ENCODE results near the gene VPS26C.

Gene VPS26C

DNA sequence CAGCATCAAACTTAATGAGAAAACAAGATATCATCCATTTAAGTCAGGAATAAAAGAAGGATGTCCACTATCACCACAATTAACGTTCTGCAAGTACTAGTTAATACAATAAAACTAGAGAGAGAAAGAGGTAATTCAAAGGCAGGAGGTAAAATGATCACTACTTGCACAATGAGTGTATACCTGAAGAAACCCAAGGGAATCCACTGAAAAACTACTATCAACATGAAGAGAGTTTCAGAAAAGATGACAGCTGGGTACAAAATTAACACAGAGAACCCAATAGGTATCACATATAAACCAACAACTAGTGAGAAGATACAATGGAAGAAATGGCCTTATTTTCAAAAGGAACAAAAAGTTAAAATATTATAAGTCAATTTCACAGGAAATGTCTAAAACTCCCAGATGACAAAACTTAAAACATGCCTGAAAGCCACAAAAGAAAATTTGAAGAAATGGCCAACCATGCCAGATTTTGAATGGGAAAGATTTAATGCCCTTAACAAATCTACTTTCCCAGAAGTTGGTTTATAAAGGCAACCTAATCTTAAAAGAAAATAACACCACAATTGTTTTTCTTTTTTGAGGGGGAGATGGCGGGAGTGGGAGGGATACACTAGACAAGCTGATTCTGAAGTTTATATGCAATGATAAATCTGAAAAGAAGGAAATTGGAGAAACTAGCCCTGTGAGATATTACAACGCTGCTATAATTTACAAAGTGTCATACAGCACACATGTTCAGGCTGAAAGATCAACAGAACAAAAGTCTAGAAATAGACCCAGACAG lies 17.8 kb downstream of the VPS26C start:
- H3K4me2 ChIP-seq (ENCODE audit: insufficient read depth, low read length), result no peak overlapping the region
- TF ChIP-seq, protein P1, sequence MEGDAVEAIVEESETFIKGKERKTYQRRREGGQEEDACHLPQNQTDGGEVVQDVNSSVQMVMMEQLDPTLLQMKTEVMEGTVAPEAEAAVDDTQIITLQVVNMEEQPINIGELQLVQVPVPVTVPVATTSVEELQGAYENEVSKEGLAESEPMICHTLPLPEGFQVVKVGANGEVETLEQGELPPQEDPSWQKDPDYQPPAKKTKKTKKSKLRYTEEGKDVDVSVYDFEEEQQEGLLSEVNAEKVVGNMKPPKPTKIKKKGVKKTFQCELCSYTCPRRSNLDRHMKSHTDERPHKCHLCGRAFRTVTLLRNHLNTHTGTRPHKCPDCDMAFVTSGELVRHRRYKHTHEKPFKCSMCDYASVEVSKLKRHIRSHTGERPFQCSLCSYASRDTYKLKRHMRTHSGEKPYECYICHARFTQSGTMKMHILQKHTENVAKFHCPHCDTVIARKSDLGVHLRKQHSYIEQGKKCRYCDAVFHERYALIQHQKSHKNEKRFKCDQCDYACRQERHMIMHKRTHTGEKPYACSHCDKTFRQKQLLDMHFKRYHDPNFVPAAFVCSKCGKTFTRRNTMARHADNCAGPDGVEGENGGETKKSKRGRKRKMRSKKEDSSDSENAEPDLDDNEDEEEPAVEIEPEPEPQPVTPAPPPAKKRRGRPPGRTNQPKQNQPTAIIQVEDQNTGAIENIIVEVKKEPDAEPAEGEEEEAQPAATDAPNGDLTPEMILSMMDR (IDR thresholded peaks at IDR 0.05; ENCODE audit: borderline replicate concordance, extremely low read depth, low read length, poor library complexity, severe bottlenecking), result no peak
- no peak for TF ChIP-seq EZH2 (IDR thresholded peaks at IDR 0.05; ENCODE audit: borderline replicate concordance, low read depth, low read length, severe bottlenecking)

DNA sequence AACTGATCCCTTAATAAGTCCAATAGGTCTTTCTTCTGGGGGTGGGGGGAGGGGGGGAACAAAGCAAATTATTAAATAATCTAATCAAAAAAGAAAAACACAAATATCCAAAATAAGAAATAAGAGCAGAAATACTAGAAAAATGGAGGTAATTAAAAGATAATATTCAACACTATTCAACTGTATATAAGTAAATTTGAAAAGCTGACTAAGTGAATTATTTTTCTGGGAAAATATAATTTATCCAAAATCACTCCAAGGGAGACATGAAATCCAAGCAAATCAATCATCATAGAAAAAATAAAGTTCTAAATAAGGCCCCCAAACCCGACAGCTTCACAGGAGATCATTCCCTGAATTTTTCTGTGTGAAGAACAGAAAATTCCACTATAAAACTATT lies 18.8 kb downstream of the VPS26C start:
- H3K79me2 ChIP-seq (ENCODE audit: insufficient read depth, low read length), result peaks cover 99% of the 10 kb centered on the region
- TF ChIP-seq, protein P1 (IDR thresholded peaks at IDR 0.05; ENCODE audit: borderline replicate concordance, extremely low read depth, low read length, poor library complexity, severe bottlenecking), result no peak
- no peak for TF ChIP-seq EZH2 (IDR thresholded peaks at IDR 0.05; ENCODE audit: borderline replicate concordance, low read depth, low read length, severe bottlenecking)
- H3K36me3 ChIP-seq (ENCODE audit: insufficient read depth, low read length), result no peaks in the 10 kb centered on the region
- peaks cover 35% of the 10 kb centered on the region for H3K4me1 ChIP-seq (ENCODE audit: insufficient read depth, low read length)
- H3K4me2 ChIP-seq (ENCODE audit: insufficient read depth, low read length), result no peak overlapping the region
- no peak overlapping the region for H2AFZ ChIP-seq (ENCODE audit: low read depth, low read length)
- H3K27ac ChIP-seq (ENCODE audit: low read length), result no peak overlapping the region
- H3K27me3 ChIP-seq (ENCODE audit: insufficient read depth, low read length, poor library complexity), result no peaks in the 10 kb centered on the region
- H3K9me3 ChIP-seq (ENCODE audit: insufficient read depth, low read length, severe bottlenecking), result no peaks in the 10 kb centered on the region
- H3K4me3 ChIP-seq (ENCODE audit: low read depth in 1 of 2, low read length in 2 of 2), result no peak overlapping the region
- ATAC-seq (ENCODE audit: insufficient read depth, low read depth), result no peak
- no peak for DNase-seq
- peaks cover 32% of the 10 kb centered on the region for H4K20me1 ChIP-seq (ENCODE audit: insufficient read depth, low read length)
- no peak overlapping the region for H3K9ac ChIP-seq (ENCODE audit: low read depth, low read length)

More for the DNA sequence above, 17.8 kb downstream of the VPS26C start:
- Histone ChIP-seq H3K9me3 (ENCODE audit: insufficient read depth, low read length, severe bottlenecking) (no peaks in the 10 kb centered on the region), H3K27me3 (ENCODE audit: insufficient read depth, low read length, poor library complexity) (no peaks in the 10 kb centered on the region), H3K36me3 (ENCODE audit: insufficient read depth, low read length) (no peaks in the 10 kb centered on the region), H2AFZ (ENCODE audit: low read depth, low read length) (no peak overlapping the region), H3K27ac (ENCODE audit: low read length) (no peak overlapping the region), H3K9ac (ENCODE audit: low read depth, low read length) (no peak overlapping the region), H4K20me1 (ENCODE audit: insufficient read depth, low read length) (peaks cover 28% of the 10 kb centered on the region), H3K79me2 (ENCODE audit: insufficient read depth, low read length) (peaks cover 100% of the 10 kb centered on the region), H3K4me3 (ENCODE audit: low read depth in 1 of 2, low read length in 2 of 2) (no peak overlapping the region), H3K4me1 (ENCODE audit: insufficient read depth, low read length) (peaks cover 28% of the 10 kb centered on the region)
- no peak for ATAC-seq (ENCODE audit: insufficient read depth, low read depth)
- no peak for DNase-seq

DNA sequence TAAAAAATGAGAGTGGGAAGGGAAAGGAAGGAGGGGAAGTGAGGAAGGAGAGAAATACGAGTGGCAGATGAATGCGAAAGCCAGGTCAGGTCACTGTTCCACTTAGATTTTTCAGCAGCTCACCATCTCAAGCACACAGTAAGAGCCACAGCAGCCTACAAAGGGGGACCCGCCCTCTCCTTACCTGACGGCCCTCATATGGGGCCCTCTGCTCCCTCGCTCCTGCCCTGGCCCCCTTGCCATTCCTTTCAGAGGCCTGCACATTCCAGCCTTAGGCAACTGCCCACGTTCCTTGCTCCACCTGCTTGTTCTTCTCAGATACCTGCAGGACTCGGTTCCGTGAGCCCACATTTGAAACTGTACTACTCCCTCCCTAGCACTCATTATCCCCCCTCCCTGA lies 22.0 kb downstream of the VPS26C start:
- Histone ChIP-seq H3K4me1 (ENCODE audit: insufficient read depth, low read length) (peaks cover 35% of the 10 kb centered on the region), H3K9me3 (ENCODE audit: insufficient read depth, low read length, severe bottlenecking) (no peaks in the 10 kb centered on the region), H2AFZ (ENCODE audit: low read depth, low read length) (no peak overlapping the region), H3K9ac (ENCODE audit: low read depth, low read length) (peak overlapping the region; percentile 44), H3K4me2 (ENCODE audit: insufficient read depth, low read length) (peak overlapping the region; percentile 60), H3K27me3 (ENCODE audit: insufficient read depth, low read length, poor library complexity) (no peaks in the 10 kb centered on the region), H3K36me3 (ENCODE audit: insufficient read depth, low read length) (peaks cover 12% of the 10 kb centered on the region), H3K27ac (ENCODE audit: low read length) (peak overlapping the region; percentile 75), H3K79me2 (ENCODE audit: insufficient read depth, low read length) (peaks cover 99% of the 10 kb centered on the region), H4K20me1 (ENCODE audit: insufficient read depth, low read length) (peaks cover 43% of the 10 kb centered on the region), H3K4me3 (ENCODE audit: low read depth in 1 of 2, low read length in 2 of 2) (peak overlapping the region in 1 of 2 experiments; percentile 42; a peak in 2 of 4 replicates)
- ATAC-seq (ENCODE audit: insufficient read depth, low read depth), result peak; percentile 43
- TF ChIP-seq, protein P1 (IDR thresholded peaks at IDR 0.05; ENCODE audit: borderline replicate concordance, extremely low read depth, low read length, poor library complexity, severe bottlenecking), result no peak
- no peak for TF ChIP-seq EZH2 (IDR thresholded peaks at IDR 0.05; ENCODE audit: borderline replicate concordance, low read depth, low read length, severe bottlenecking)
- DNase-seq, result no peak
